ENCODE data around the gene KDM2B.

Gene KDM2B

GRCh38 chr12:121423682-121424623 lies 156.9 kb downstream of the KDM2B start:
- DNase-seq (ENCODE audit: insufficient read length, low spot score) (no peak), FAIRE-seq (no peak)
- no peak for TF ChIP-seq CTCF (IDR thresholded peaks at IDR 0.05; ENCODE audit: insufficient read depth, missing control alignments)

- DNase-seq (ENCODE audit: insufficient read length, low spot score) (no peak), FAIRE-seq (no peak)
- no peak for TF ChIP-seq CTCF (IDR thresholded peaks at IDR 0.05; ENCODE audit: insufficient read depth, missing control alignments)
These were observed 157.6 kb downstream of the KDM2B start for GRCh38 chr12:121423253-121423652.

GRCh38 chr12:121420109-121420508 lies 160.7 kb downstream of the KDM2B start:
- DNase-seq (ENCODE audit: insufficient read length, low spot score) (no peak), FAIRE-seq (no peak)
- no peak for TF ChIP-seq CTCF (IDR thresholded peaks at IDR 0.05; ENCODE audit: insufficient read depth, missing control alignments)

GRCh38 chr12:121417847-121418246 lies 163.0 kb downstream of the KDM2B start:
- FAIRE-seq (no peak), DNase-seq (ENCODE audit: insufficient read length, low spot score) (no peak)
- TF ChIP-seq CTCF (IDR thresholded peaks at IDR 0.05; ENCODE audit: insufficient read depth, missing control alignments): no peak

GRCh38 chr12:121413917-121414316 lies 166.9 kb downstream of the KDM2B start:
- no peak for DNase-seq (ENCODE audit: insufficient read length, low spot score)
- FAIRE-seq: no peak

GRCh38 chr12:121405211-121405610 lies 175.6 kb downstream of the KDM2B start:
- no peak for FAIRE-seq
- no peak for DNase-seq (ENCODE audit: insufficient read length, low spot score)
- TF ChIP-seq CTCF (IDR thresholded peaks at IDR 0.05; ENCODE audit: insufficient read depth, missing control alignments): no peak

More at GRCh38 chr12:121413917-121414316, 166.9 kb downstream of the KDM2B start:
- TF ChIP-seq CTCF (IDR thresholded peaks at IDR 0.05; ENCODE audit: insufficient read depth, missing control alignments): no peak

- FAIRE-seq: no peak
- no peak for DNase-seq (ENCODE audit: insufficient read length, low spot score)
- no peak for TF ChIP-seq CTCF (IDR thresholded peaks at IDR 0.05; ENCODE audit: insufficient read depth, missing control alignments)
These were observed 176.1 kb downstream of the KDM2B start for GRCh38 chr12:121404734-121405133.

Measured in D721Med (cell line).